Measurements from ENCODE around the gene PTPRK.
A peak's percentile ranks its signal among the peaks of the same experiment; 100 is the strongest.

Gene PTPRK

DNA sequence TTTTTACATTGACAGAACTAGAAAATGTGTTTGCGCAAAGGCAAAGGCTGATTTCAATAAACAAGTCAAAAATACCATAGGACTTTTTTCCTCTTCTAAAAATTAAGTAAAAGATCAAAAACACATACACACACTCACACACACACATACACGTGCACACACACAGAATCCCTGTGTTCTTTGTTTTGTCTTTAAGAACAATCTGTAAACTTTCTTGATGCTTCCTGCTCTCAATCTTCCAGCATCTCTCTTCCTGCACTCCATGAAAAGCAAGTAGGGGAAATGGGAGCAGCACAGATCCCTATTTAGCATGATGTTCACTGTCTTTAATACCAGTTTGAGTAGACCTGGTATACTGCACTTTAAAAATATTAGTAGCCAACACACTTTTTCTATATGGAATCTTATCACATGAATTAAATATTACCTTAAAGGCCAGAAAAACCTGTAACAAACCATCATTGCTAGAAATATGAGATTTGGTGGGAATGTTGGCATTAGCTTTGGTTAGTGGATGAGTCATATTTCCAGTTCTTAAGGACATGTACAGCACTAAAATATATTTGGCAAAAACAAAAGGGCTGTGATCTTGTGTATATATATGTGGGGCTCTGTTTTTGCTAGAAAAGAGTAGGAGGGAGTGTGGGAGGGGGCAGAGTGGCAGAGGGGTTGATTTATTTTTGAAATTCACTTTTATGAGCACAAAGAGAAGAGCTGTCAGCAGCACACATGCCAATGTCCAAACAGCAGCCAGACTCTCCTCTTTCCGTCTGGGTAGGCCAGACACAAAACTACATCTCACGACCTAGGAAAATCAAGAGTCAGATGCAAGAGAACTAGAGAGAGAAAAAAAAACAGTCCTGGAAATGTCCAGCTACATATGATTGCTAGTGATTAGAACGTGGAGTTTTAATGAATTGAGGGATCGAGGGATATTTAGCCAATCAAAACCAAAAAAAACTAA lies 4.6 kb downstream of the PTPRK start:
- DNase-seq (ENCODE audit: low spot score) = no peak

DNA sequence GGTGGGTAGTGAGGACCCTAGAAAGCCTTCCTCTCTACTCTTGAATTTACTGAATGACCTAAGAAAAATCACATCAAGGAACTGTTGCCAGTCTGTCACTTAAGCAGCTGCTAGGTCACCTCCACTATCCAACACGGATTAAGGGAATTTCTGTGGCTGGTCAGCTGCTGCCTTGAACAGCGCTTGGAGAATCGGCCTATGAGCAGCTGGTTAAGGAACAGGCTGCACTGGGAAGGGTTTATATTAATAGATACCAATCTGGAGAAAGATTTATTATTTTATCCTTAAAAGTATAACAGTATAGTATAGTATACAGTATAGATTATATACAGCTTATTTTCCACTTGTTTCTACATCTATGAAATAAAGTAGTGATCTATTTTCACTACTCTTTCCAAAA lies 6.5 kb downstream of the PTPRK start:
- DNase-seq (ENCODE audit: low spot score) = no peak

GRCh38 chr6:128512296-128512695 lies 8.1 kb downstream of the PTPRK start:
- DNase-seq (ENCODE audit: low spot score) = no peak

GRCh38 chr6:128511506-128511905 lies 8.9 kb downstream of the PTPRK start:
- peak; percentile 95 for DNase-seq (ENCODE audit: low spot score)

- DNase-seq (ENCODE audit: low spot score) = no peak
Measured at GRCh38 chr6:128509709-128510108, 10.7 kb downstream of the PTPRK start.

- DNase-seq (ENCODE audit: low spot score) = peak; percentile 88
Measured at GRCh38 chr6:128508588-128509296, 11.7 kb downstream of the PTPRK start.

- peak; percentile 83 for DNase-seq (ENCODE audit: low spot score)
Measured at GRCh38 chr6:128507337-128508310, 12.8 kb downstream of the PTPRK start.

GRCh38 chr6:128505603-128506002 lies 14.8 kb downstream of the PTPRK start:
- DNase-seq (ENCODE audit: low spot score) = no peak

DNA sequence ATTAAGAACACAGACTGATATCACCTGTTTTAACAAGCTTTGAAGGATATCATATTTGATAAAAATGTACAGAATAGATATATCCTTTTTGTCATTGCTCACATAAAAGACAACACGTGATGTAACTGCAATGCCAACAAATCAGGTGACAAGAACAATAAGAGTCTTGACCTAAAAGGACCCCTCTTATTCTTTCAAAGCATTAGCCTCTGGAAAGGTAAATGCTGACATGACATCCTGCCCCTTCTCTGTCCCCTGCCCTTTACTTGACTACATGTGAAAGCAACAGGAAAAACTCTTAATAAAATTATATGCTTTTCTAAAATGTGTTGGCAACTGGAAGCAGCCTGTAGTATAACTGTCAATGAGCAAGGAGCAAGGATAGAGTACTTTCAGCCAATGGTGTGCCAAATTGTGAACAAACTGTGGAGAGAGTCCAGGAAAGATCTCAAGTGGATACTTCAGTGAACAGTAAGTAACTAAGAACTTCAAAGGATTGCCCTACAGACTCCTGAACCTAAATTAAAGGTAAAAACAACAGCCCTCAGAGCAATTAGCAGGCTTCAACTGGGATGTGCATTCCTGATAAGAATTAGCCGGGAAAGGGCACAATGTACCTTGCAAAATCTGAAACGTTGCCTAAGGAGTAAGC lies 16.3 kb downstream of the PTPRK start:
- DNase-seq (ENCODE audit: low spot score) = no peak

GRCh38 chr6:128500749-128501600 lies 19.4 kb downstream of the PTPRK start:
- no peak for DNase-seq (ENCODE audit: low spot score)

DNA sequence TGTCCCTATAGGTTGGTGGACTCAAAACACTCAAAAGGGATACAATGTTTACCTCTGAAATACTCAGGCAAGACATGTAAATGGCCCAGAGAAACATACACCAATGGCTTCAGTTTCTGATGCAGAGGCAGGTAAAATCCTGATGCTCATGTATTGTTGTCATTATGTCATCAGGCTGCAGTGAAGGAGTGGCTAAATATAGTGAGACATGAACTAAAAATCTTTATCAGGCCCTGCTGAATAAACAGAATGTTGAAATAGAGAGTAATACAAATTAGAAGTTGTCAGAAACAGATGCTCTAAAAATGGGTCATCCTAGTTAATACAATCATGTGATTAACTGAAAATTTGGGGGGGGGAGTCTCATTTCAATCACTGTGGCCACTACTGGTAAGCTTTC lies 20.4 kb downstream of the PTPRK start:
- no peak for DNase-seq (ENCODE audit: low spot score)

GRCh38 chr6:128499079-128499731 lies 21.2 kb downstream of the PTPRK start:
- DNase-seq (ENCODE audit: low spot score) = no peak

DNA sequence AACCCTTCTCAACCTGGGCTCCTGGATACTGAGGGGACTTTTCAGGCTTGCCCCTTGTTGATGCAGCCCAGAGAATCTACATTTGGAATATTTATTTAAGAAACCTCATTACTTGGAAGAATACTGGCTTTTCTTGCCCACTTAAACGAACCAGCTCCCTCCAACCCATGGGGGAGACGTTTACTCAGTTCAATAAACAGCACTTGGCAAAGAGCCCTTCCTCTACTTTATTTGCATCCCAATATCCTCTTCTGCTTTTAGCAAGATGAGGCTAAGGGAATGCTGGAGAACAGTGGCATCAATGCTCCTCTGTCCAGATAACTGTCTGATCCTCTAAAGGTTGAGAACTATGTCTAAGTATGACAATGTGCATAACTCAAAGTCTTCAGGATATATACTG lies 22.2 kb downstream of the PTPRK start:
- no peak for DNase-seq (ENCODE audit: low spot score)

DNA sequence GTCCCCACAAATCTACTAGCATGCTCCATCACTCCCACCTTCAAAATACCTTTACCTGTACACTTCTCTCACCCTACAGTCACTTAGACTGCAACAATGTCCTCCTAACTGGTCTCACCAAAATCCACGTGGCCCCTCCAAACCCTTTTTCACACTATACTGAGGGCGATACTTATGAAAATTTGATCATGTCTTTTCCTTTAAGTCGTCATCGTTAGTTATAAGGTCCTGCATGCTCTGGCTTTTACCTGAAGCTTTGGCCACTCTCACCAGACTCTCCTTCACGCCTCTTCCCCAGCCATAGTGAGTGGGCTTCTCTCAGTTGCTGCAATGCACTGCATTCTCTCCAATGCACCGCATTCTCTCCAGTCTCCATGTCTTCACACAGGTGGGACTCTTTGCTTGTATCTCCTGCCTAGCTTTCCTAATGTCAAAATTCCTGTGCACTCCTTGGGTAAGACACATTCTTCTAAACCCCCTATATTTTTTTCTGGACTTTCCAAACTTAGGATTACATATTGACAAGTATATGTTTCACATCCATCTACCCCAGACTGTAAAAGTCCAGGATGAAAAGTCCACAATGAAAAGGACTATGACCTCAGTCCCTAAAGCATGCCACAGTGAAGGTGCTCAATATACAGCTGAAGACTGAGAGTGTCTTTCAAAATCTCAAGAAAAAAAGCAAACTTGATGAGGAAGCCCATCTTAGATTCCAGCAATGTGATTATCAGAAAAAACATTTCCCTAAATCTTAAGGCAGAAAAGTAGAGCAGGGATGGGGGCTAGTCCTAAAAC lies 24.7 kb downstream of the PTPRK start:
- no peak for DNase-seq (ENCODE audit: low spot score)

- no peak for DNase-seq (ENCODE audit: low spot score)
Measured at GRCh38 chr6:128494440-128494839, 26.0 kb downstream of the PTPRK start.

DNA sequence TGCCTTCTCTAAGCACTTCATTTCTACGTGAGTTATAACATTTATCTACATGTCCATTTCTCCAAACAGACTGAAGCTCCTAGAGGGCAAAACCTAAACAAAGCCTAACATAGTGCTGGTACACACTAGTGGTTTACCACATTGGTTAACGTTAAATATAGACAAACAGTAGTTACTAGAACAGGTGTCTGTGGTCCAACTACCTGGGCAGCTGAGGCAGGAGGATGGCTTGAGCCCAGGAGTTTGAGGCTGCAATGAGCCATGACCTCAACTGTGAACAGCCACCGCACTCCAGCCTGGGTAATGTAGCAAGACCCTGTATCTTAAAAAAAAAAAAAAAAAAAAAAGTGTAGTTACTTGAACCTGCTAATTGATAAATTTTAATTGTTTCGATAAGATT lies 26.5 kb downstream of the PTPRK start:
- DNase-seq (ENCODE audit: low spot score) = no peak

- no peak for DNase-seq (ENCODE audit: low spot score)
Measured at GRCh38 chr6:128492386-128492785, 28.0 kb downstream of the PTPRK start.

- DNase-seq (ENCODE audit: low spot score) = peak; percentile 67
Measured at GRCh38 chr6:128491610-128492206, 28.7 kb downstream of the PTPRK start.

- DNase-seq (ENCODE audit: low spot score) = peak; percentile 82
Measured at GRCh38 chr6:128491100-128491581, 29.3 kb downstream of the PTPRK start.
